K562 (cell line): ENCODE data around the gene TRIM69. TPM values are rescaled to one million over a fixed set of nuclear protein-coding genes. Genes with fewer than 3 reads are reported as not detected.

Experiments used
- ASH1L ChIP-seq: fragments of 450-650 bp; IDR thresholded peaks from 2 replicates; pipeline ENCODE4 v1.6.1; 2018; ENCODE audit warnings: borderline replicate concordance, mild to moderate bottlenecking, low read depth; ENCODE audit not compliant: partially characterized antibody
- ATF7 ChIP-seq: fragments of 450-650 bp; IDR thresholded peaks from 2 replicates; pipeline ENCODE4 v1.7.1; 2014; ENCODE audit warnings: mild to moderate bottlenecking, moderate library complexity
- CHCHD3 ChIP-seq: fragments of 250-450 bp; sonication (Bioruptor Pico); IDR thresholded peaks from 2 replicates; pipeline ENCODE4 v2.1.2; 2022; ENCODE audit warnings: mild to moderate bottlenecking
- CREBBP ChIP-seq: IDR thresholded peaks from one replicate; pipeline ENCODE4 v1.6.1; 2012; ENCODE audit warnings: low read depth, mild to moderate bottlenecking, control low read depth, inconsistent platforms, low read length
- HDAC3 ChIP-seq: fragments of 450-650 bp; IDR thresholded peaks from 2 replicates; pipeline ENCODE4 v1.6.1; 2018; ENCODE audit warnings: borderline replicate concordance, mild to moderate bottlenecking, moderate library complexity; ENCODE audit not compliant: partially characterized antibody
- LCOR ChIP-seq: sonication (generic); formaldehyde crosslinking; IDR thresholded peaks from 2 replicates; pipeline ENCODE4 v1.8.0; 2022; ENCODE audit warnings: mild to moderate bottlenecking, missing genetic modification reagents
- MAFG ChIP-seq: fragments of 450-650 bp; conservative IDR thresholded peaks from 2 replicates; pipeline ENCODE4 v1.6.1; 2016; ENCODE audit warnings: missing genetic modification characterization, missing compliant biosample characterization
- MTA1 ChIP-seq: fragments of 450-650 bp; IDR thresholded peaks from 2 replicates; pipeline ENCODE4 v1.6.1; 2017; ENCODE audit warnings: borderline replicate concordance
- RNF2 ChIP-seq: sonication (generic); IDR thresholded peaks from 2 replicates; pipeline ENCODE4 v1.6.1; 2016
- ZNF217 ChIP-seq: sonication (generic); formaldehyde crosslinking; IDR thresholded peaks from 2 replicates; pipeline ENCODE4 v1.8.0; 2022; ENCODE audit warnings: mild to moderate bottlenecking, missing genetic modification reagents
- ZNF263 ChIP-seq: sonication (generic); formaldehyde crosslinking; IDR thresholded peaks from 2 replicates; pipeline ENCODE4 v1.8.0; 2022; ENCODE audit warnings: mild to moderate bottlenecking, missing genetic modification reagents, borderline replicate concordance
- ZNF274 ChIP-seq: IDR thresholded peaks from 2 replicates; pipeline ENCODE4 v1.6.1; 2011; ENCODE audit warnings: low read depth, mild to moderate bottlenecking, low read length, moderate library complexity, borderline replicate concordance
- ZNF699 ChIP-seq: fragments of 250-450 bp; sonication (Bioruptor Pico); IDR thresholded peaks from 2 replicates; pipeline ENCODE4 v1.8.0; 2021; ENCODE audit warnings: mild to moderate bottlenecking, moderate library complexity; ENCODE audit not compliant: insufficient replicate concordance
- polyA plus RNA-seq, 8 experiments: library from polyadenylated mRNA; depleted of rRNA in 4 of 8; stranded (reverse) in 5 of 8; unstranded in 3 of 8; fragments of >200 nt; fragmentation: Nextera tagmentation in 2 of 8; fragmentation: Illumina TruSeq in 1 of 8; extraction: Ambion mirVana in 2 of 8; extraction: Trizol in 1 of 8; gene quantifications; 2 replicates each; pipeline versions ENCODE4 v1.2.1 to v1.2.3, GENCODE V29; 2011 to 2014; ENCODE audit warnings: inconsistent platforms in 1 of 8, missing spikeins in 1 of 8
- total RNA-seq, 7 experiments: library from RNA; depleted of rRNA in 6 of 7; stranded (reverse); fragments of >200 nt in 6 of 7; fragmentation: Illumina TruSeq in 2 of 7; extraction: Trizol in 2 of 7; gene quantifications; 2 replicates each; pipeline versions ENCODE4 v1.2.1 to v1.2.3, GENCODE V29; 2011 to 2021; ENCODE audit warnings: low replicate concordance in 1 of 7
- TF ChIP-seq, protein P1 (sequence below): fragments of 250-450 bp; sonication (Bioruptor Pico); IDR thresholded peaks from 2 replicates; pipeline ENCODE4 v1.5.0; 2022; ENCODE audit warnings: mild to moderate bottlenecking
- TF ChIP-seq, protein P2 (sequence below): sonication (generic); formaldehyde crosslinking; IDR thresholded peaks from 2 replicates; pipeline ENCODE4 v1.8.0; 2023; ENCODE audit warnings: missing genetic modification reagents, mild to moderate bottlenecking, borderline replicate concordance
- TF ChIP-seq, protein P3 (sequence below): fragments of 250-450 bp; sonication (Bioruptor Pico); IDR thresholded peaks from 2 replicates; pipeline ENCODE4 v1.8.0; 2021; ENCODE audit warnings: mild to moderate bottlenecking, moderate library complexity
- TF ChIP-seq, protein P4 (sequence below): fragments of 200-800 bp; sonication (Bioruptor generic); IDR thresholded peaks from 2 replicates; pipeline ENCODE4 v1.6.1; 2017; ENCODE audit warnings: missing genetic modification characterization, missing compliant biosample characterization

TRIM69 gene
- total and polyA plus RNA-seq, 9 of the 15 experiments (the other 6 are each of a cell fraction or from before 2014, with no cell fraction given): 1.0 to 4.3 (median 2.3) TPM

DNA sequence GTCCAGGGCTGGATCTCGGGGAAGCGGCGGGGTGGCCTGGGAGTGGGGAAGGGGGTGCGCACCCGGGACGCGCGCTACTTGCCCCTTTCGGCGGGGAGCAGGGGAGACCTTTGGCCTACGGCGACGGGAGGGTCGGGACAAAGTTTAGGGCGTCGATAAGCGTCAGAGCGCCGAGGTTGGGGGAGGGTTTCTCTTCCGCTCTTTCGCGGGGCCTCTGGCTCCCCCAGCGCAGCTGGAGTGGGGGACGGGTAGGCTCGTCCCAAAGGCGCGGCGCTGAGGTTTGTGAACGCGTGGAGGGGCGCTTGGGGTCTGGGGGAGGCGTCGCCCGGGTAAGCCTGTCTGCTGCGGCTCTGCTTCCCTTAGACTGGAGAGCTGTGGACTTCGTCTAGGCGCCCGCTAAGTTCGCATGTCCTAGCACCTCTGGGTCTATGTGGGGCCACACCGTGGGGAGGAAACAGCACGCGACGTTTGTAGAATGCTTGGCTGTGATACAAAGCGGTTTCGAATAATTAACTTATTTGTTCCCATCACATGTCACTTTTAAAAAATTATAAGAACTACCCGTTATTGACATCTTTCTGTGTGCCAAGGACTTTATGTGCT, 24.5 kb upstream of the TRIM69 start (continued):
- TF ChIP-seq, protein P1, sequence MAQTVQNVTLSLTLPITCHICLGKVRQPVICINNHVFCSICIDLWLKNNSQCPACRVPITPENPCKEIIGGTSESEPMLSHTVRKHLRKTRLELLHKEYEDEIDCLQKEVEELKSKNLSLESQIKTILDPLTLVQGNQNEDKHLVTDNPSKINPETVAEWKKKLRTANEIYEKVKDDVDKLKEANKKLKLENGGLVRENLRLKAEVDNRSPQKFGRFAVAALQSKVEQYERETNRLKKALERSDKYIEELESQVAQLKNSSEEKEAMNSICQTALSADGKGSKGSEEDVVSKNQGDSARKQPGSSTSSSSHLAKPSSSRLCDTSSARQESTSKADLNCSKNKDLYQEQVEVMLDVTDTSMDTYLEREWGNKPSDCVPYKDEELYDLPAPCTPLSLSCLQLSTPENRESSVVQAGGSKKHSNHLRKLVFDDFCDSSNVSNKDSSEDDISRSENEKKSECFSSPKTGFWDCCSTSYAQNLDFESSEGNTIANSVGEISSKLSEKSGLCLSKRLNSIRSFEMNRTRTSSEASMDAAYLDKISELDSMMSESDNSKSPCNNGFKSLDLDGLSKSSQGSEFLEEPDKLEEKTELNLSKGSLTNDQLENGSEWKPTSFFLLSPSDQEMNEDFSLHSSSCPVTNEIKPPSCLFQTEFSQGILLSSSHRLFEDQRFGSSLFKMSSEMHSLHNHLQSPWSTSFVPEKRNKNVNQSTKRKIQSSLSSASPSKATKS (CRISPR knock-in tag): no peak
- TF ChIP-seq MAFG (no peak), ZNF274 (no peak), ZNF217 (CRISPR knock-in tag) (no peak), ZNF263 (0 out of 2 replicates have a peak, but pooled peaks have one; percentile 17), HDAC3 (no peak), ASH1L (no peak), LCOR (CRISPR knock-in tag) (peak; percentile 6; the same call in 1 of the 2 replicates), MTA1 (no peak), RNF2 (no peak; the same call in 1 of the 2 replicates), CHCHD3 (CRISPR knock-in tag) (no peak), CREBBP (no peak), ATF7 (no peak), ZNF699 (CRISPR knock-in tag) (no peak)
- TF ChIP-seq, protein P2, sequence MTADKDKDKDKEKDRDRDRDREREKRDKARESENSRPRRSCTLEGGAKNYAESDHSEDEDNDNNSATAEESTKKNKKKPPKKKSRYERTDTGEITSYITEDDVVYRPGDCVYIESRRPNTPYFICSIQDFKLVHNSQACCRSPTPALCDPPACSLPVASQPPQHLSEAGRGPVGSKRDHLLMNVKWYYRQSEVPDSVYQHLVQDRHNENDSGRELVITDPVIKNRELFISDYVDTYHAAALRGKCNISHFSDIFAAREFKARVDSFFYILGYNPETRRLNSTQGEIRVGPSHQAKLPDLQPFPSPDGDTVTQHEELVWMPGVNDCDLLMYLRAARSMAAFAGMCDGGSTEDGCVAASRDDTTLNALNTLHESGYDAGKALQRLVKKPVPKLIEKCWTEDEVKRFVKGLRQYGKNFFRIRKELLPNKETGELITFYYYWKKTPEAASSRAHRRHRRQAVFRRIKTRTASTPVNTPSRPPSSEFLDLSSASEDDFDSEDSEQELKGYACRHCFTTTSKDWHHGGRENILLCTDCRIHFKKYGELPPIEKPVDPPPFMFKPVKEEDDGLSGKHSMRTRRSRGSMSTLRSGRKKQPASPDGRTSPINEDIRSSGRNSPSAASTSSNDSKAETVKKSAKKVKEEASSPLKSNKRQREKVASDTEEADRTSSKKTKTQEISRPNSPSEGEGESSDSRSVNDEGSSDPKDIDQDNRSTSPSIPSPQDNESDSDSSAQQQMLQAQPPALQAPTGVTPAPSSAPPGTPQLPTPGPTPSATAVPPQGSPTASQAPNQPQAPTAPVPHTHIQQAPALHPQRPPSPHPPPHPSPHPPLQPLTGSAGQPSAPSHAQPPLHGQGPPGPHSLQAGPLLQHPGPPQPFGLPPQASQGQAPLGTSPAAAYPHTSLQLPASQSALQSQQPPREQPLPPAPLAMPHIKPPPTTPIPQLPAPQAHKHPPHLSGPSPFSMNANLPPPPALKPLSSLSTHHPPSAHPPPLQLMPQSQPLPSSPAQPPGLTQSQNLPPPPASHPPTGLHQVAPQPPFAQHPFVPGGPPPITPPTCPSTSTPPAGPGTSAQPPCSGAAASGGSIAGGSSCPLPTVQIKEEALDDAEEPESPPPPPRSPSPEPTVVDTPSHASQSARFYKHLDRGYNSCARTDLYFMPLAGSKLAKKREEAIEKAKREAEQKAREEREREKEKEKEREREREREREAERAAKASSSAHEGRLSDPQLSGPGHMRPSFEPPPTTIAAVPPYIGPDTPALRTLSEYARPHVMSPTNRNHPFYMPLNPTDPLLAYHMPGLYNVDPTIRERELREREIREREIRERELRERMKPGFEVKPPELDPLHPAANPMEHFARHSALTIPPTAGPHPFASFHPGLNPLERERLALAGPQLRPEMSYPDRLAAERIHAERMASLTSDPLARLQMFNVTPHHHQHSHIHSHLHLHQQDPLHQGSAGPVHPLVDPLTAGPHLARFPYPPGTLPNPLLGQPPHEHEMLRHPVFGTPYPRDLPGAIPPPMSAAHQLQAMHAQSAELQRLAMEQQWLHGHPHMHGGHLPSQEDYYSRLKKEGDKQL (CRISPR knock-in tag): 0 out of 2 replicates have a peak, but pooled peaks have one; percentile 50
- TF ChIP-seq, protein P3, sequence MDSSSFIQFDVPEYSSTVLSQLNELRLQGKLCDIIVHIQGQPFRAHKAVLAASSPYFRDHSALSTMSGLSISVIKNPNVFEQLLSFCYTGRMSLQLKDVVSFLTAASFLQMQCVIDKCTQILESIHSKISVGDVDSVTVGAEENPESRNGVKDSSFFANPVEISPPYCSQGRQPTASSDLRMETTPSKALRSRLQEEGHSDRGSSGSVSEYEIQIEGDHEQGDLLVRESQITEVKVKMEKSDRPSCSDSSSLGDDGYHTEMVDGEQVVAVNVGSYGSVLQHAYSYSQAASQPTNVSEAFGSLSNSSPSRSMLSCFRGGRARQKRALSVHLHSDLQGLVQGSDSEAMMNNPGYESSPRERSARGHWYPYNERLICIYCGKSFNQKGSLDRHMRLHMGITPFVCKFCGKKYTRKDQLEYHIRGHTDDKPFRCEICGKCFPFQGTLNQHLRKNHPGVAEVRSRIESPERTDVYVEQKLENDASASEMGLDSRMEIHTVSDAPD: no peak
- TF ChIP-seq, protein P4, sequence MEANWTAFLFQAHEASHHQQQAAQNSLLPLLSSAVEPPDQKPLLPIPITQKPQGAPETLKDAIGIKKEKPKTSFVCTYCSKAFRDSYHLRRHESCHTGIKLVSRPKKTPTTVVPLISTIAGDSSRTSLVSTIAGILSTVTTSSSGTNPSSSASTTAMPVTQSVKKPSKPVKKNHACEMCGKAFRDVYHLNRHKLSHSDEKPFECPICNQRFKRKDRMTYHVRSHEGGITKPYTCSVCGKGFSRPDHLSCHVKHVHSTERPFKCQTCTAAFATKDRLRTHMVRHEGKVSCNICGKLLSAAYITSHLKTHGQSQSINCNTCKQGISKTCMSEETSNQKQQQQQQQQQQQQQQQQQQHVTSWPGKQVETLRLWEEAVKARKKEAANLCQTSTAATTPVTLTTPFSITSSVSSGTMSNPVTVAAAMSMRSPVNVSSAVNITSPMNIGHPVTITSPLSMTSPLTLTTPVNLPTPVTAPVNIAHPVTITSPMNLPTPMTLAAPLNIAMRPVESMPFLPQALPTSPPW (CRISPR knock-in tag): no peak
